HEK293 (cell line): Measurements from ENCODE around the gene TCF12.

Experiments used
- CTCF ChIA-PET: fragments of 350-600 bp; formaldehyde crosslinking; extraction: SDS; loops from one replicate; lab custom pipeline; 2021; ENCODE audit warnings: antibody characterized with exemption; lab: Yijun Ruan, JAX
- POLR2A ChIA-PET: fragments of 300-600 bp; formaldehyde crosslinking; extraction: SDS; loops from one replicate; lab custom pipeline; 2020; ENCODE audit warnings: antibody characterized with exemption, inconsistent platforms; lab: Yijun Ruan, JAX
- H3K27ac ChIP-seq: fragments of 200-500 bp; sonication (Bioruptor generic); 2 replicates; pipeline ENCODE4 v1.5.1; 2014; ENCODE audit warnings: low read depth, low read length, control low read depth, inconsistent platforms; ENCODE audit errors: extremely low read depth
- H3K36me3 ChIP-seq, 2 experiments: fragments of 200-500 bp in 1 of 2; sonication (Bioruptor generic) in 1 of 2; 1 replicate in 1 of 2; 2 replicates in 1 of 2; pipeline ENCODE4 v1.5.1; 2014 to 2017; ENCODE audit warnings: inconsistent platforms in 2 of 2, low read length in 2 of 2; ENCODE audit not compliant: control insufficient read depth in 2 of 2, insufficient read depth in 1 of 2
- H3K4me1 ChIP-seq: fragments of 200-500 bp; sonication (Bioruptor generic); 2 replicates; pipeline ENCODE4 v1.5.1; 2014; ENCODE audit warnings: mild to moderate bottlenecking, low read length, inconsistent platforms; ENCODE audit not compliant: control insufficient read depth, insufficient read depth
- H3K4me3 ChIP-seq: 2 replicates; pipeline ENCODE4 v1.5.1; 2011; ENCODE audit warnings: low read depth, mild to moderate bottlenecking, control low read depth, low read length, moderate library complexity
- H3K9me3 ChIP-seq: fragments of 200-500 bp; sonication (Bioruptor generic); 2 replicates; pipeline ENCODE4 v1.5.1; 2014; ENCODE audit warnings: low read depth, low read length, inconsistent platforms; ENCODE audit not compliant: control insufficient read depth, insufficient read depth
- GLI2 ChIP-seq: fragments of 450-650 bp; formaldehyde crosslinking; IDR thresholded peaks from 2 replicates; pipeline ENCODE4; 2017; ENCODE audit warnings: missing biosample characterization, missing genetic modification characterization, low read depth, borderline replicate concordance
- KLF1 ChIP-seq: fragments of 450-650 bp; formaldehyde crosslinking; IDR thresholded peaks from 2 replicates; pipeline ENCODE4 v1.5.1; 2016; ENCODE audit warnings: missing biosample characterization, missing genetic modification characterization
- KLF7 ChIP-seq: fragments of 450-650 bp; formaldehyde crosslinking; IDR thresholded peaks from 2 replicates; pipeline ENCODE4 v1.5.1; 2016; ENCODE audit warnings: missing biosample characterization, missing genetic modification characterization, borderline replicate concordance
- KLF8 ChIP-seq: fragments of 450-650 bp; formaldehyde crosslinking; IDR thresholded peaks from 2 replicates; pipeline ENCODE4 v1.5.1; 2016; ENCODE audit warnings: missing biosample characterization, missing genetic modification characterization
- OSR2 ChIP-seq: fragments of 450-650 bp; formaldehyde crosslinking; IDR thresholded peaks from 2 replicates; pipeline ENCODE4 v1.5.1; 2016; ENCODE audit warnings: missing biosample characterization, missing genetic modification characterization
- PRDM1 ChIP-seq: fragments of 450-650 bp; formaldehyde crosslinking; IDR thresholded peaks from 2 replicates; pipeline ENCODE4; 2016; ENCODE audit warnings: missing biosample characterization, missing genetic modification characterization
- SALL2 ChIP-seq: fragments of 450-650 bp; formaldehyde crosslinking; IDR thresholded peaks from 2 replicates; pipeline ENCODE4 v1.5.0; 2017; ENCODE audit warnings: missing biosample characterization, mild to moderate bottlenecking, missing genetic modification characterization, borderline replicate concordance
- SCRT1 ChIP-seq: fragments of 450-650 bp; formaldehyde crosslinking; IDR thresholded peaks from 2 replicates; pipeline ENCODE4 v1.5.1; 2016; ENCODE audit warnings: missing biosample characterization, missing genetic modification characterization, borderline replicate concordance
- TCF7L2 ChIP-seq: IDR thresholded peaks from 2 replicates; pipeline ENCODE4 v1.6.1; 2011; ENCODE audit warnings: low read depth, mild to moderate bottlenecking, inconsistent platforms, low read length, moderate library complexity, borderline replicate concordance
- TRIM28 ChIP-seq: IDR thresholded peaks from 2 replicates; pipeline ENCODE4 v1.6.1; 2011; ENCODE audit warnings: low read length, control low read depth, borderline replicate concordance
- ZNF10 ChIP-seq: fragments of 450-650 bp; formaldehyde crosslinking; IDR thresholded peaks from 2 replicates; pipeline ENCODE4 v1.5.1; 2017; ENCODE audit warnings: missing biosample characterization, missing genetic modification characterization
- ZNF16 ChIP-seq: fragments of 450-650 bp; formaldehyde crosslinking; IDR thresholded peaks from 2 replicates; pipeline ENCODE4 v1.5.1; 2016; ENCODE audit warnings: low read depth, missing biosample characterization, missing genetic modification characterization
- ZNF2 ChIP-seq: fragments of 450-650 bp; formaldehyde crosslinking; IDR thresholded peaks from 2 replicates; pipeline ENCODE4 v1.5.1; 2016; ENCODE audit warnings: missing biosample characterization, missing genetic modification characterization
- ZNF274 ChIP-seq, 2 experiments: fragments of 200-500 bp in 1 of 2; fragments of 450-650 bp in 1 of 2; sonication (Bioruptor generic) in 1 of 2; formaldehyde crosslinking in 1 of 2; IDR thresholded peaks; 2 replicates each; pipeline versions ENCODE4 v1.5.1 to v1.6.1; 2014 to 2016; ENCODE audit warnings: borderline replicate concordance in 1 of 2, inconsistent platforms in 1 of 2, low read length in 1 of 2, missing biosample characterization in 1 of 2, missing genetic modification characterization in 1 of 2
- ZNF354C ChIP-seq: fragments of 450-650 bp; formaldehyde crosslinking; IDR thresholded peaks from 2 replicates; pipeline ENCODE4 v1.5.1; 2016; ENCODE audit warnings: missing biosample characterization, missing genetic modification characterization, low read depth, borderline replicate concordance
- ZNF391 ChIP-seq: fragments of 450-650 bp; formaldehyde crosslinking; IDR thresholded peaks from 2 replicates; pipeline ENCODE4 v1.5.1; 2016; ENCODE audit warnings: low read depth, missing biosample characterization, missing genetic modification characterization, borderline replicate concordance
- ZNF549 ChIP-seq: fragments of 450-650 bp; IDR thresholded peaks from 2 replicates; pipeline ENCODE4 v1.5.1; 2018; ENCODE audit warnings: missing biosample characterization, missing genetic modification characterization, mild to moderate bottlenecking, inconsistent platforms, moderate library complexity
- ZNF558 ChIP-seq: fragments of 450-650 bp; formaldehyde crosslinking; IDR thresholded peaks from 2 replicates; pipeline ENCODE4 v1.5.1; 2016; ENCODE audit warnings: missing biosample characterization, missing genetic modification characterization
- ZXDB ChIP-seq: fragments of 450-650 bp; formaldehyde crosslinking; IDR thresholded peaks from 2 replicates; pipeline ENCODE4 v1.5.1; 2016; ENCODE audit warnings: missing biosample characterization, missing genetic modification characterization
- TF ChIP-seq, protein P1 (sequence below): fragments of 450-650 bp; formaldehyde crosslinking; IDR thresholded peaks from 2 replicates; pipeline ENCODE4 v1.5.1; 2016; ENCODE audit warnings: missing biosample characterization, missing genetic modification characterization
- TF ChIP-seq, protein P2 (sequence below): fragments of 450-650 bp; formaldehyde crosslinking; IDR thresholded peaks from 2 replicates; pipeline ENCODE4 v1.5.1; 2017; ENCODE audit warnings: missing biosample characterization, missing genetic modification characterization
- TF ChIP-seq, protein P3 (sequence below): fragments of 450-650 bp; formaldehyde crosslinking; IDR thresholded peaks from 2 replicates; pipeline ENCODE4 v1.5.1; 2016; ENCODE audit warnings: missing biosample characterization, missing genetic modification characterization
- TF ChIP-seq, protein P4 (sequence below): fragments of 450-650 bp; formaldehyde crosslinking; IDR thresholded peaks from 2 replicates; pipeline ENCODE4 v1.5.1; 2016; ENCODE audit warnings: missing biosample characterization, missing genetic modification characterization

TCF12 gene

DNA sequence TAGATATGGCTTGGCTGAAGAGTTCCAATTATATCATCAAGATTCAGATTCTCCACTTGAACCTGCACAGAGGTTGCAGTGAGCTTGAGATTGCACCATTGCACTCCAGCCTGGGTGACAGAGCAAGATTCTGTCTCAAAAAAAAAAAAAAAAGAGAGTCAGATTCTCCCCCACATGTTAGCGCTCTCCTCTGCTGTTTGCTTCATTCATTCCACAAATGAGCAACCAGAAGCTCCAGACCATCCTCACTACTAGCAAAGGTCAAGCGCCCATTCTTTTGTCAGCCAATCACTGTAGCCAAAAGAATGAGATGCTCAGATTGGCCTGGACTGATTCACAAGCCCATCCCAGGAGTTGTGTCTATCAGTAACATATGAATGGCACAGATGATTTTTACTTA, 28.4 kb upstream of the TCF12 start (continued):
- TF ChIP-seq, protein P1, sequence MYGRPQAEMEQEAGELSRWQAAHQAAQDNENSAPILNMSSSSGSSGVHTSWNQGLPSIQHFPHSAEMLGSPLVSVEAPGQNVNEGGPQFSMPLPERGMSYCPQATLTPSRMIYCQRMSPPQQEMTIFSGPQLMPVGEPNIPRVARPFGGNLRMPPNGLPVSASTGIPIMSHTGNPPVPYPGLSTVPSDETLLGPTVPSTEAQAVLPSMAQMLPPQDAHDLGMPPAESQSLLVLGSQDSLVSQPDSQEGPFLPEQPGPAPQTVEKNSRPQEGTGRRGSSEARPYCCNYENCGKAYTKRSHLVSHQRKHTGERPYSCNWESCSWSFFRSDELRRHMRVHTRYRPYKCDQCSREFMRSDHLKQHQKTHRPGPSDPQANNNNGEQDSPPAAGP (tag by site-specific recombination): no peak
- TF ChIP-seq, all 188 proteins: peak for 0

DNA sequence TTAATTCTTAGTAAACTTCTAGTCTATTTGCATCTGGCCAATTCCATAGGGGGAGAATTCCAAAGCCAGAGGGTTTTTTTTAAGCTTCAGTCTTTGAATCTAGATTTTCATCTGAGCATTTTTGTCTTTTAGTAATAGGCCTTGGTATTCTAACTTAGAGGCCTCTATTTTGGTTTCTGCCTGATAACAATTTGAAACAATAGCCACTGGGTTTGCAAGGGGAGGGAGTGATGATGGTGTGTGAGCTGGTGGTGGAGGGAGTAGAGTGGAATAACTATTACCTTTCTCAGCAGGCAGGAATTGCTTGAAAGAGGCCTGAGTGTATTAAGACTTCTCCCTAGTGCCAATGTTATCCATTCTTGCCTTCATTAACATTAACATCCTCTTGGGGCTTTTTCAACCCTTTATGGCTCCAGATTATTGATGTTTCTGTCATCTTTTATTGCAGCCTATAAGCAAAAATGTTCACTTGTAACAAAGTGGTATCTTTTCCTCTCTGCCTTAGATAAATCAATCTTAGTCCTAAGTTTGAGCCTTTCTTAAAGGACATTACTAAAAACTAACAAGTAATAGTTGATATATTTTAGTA, 26.5 kb upstream of the TCF12 start:
- H3K27ac ChIP-seq: no peak overlapping the region
- ChIA-PET CTCF (interaction anchor here (0.6 to 0.7 kb wide), 2 partner anchors 99 to 260 kb away, joined by 3 to 4 read pairs; no protein-coding TSS in a partner anchor), POLR2A (no interaction called here)
- H3K36me3 ChIP-seq: no peaks in the 10 kb centered on the region
- H3K4me3 ChIP-seq: no peak overlapping the region
- H3K4me1 ChIP-seq: peaks cover 17% of the 10 kb centered on the region; the same call in 1 of the 2 replicates
- no peak for TF ChIP-seq KLF8 (tag by site-specific recombination)
- TF ChIP-seq, protein P2, sequence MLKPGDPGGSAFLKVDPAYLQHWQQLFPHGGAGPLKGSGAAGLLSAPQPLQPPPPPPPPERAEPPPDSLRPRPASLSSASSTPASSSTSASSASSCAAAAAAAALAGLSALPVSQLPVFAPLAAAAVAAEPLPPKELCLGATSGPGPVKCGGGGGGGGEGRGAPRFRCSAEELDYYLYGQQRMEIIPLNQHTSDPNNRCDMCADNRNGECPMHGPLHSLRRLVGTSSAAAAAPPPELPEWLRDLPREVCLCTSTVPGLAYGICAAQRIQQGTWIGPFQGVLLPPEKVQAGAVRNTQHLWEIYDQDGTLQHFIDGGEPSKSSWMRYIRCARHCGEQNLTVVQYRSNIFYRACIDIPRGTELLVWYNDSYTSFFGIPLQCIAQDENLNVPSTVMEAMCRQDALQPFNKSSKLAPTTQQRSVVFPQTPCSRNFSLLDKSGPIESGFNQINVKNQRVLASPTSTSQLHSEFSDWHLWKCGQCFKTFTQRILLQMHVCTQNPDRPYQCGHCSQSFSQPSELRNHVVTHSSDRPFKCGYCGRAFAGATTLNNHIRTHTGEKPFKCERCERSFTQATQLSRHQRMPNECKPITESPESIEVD: 0 out of 2 replicates have a peak, but pooled peaks have one; percentile 10
- no peaks in the 10 kb centered on the region for H3K9me3 ChIP-seq

DNA sequence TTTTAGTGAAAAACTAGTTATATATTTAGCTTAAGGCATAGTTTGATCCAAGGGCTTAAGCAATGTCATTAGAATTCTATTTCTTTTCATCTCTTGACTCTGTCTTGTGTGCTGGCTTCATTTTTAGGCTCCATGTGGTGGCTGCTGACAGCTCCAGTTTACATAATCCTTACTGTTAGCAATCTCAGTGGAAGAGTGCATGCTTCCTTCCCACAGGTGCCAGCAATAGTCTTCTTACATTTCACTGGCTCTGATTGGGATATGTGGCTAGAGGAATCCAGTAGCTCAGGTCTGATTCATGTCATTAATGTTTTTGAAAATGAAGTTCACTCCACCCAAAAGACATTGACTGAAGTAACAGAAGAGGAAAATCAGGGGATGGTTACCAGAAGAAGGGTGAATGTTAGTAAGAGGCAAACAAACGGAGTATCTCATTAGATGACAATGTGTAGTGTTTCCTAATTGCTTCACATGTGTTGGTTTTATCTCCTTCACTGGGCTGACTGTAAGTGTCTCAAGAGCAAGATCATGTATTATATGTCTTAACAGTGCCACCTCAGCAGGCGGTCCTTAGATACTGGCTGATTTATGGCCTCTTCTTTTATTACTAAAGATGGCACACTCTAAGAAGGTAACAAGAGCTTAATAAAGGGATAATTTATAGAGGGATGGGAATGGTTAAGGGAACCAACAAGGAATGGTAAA, 25.6 kb upstream of the TCF12 start:
- H3K9me3 ChIP-seq: no peaks in the 10 kb centered on the region
- no peak overlapping the region for H3K27ac ChIP-seq
- CTCF ChIA-PET: interaction anchor here (0.6 to 1.8 kb wide), 3 partner anchors 99 to 414 kb away, joined by 3 to 5 read pairs (median 4); no protein-coding TSS in a partner anchor
- H3K4me3 ChIP-seq: no peak overlapping the region
- no peaks in the 10 kb centered on the region for H3K36me3 ChIP-seq
- peaks cover 17% of the 10 kb centered on the region; the same call in 1 of the 2 replicates for H3K4me1 ChIP-seq
- POLR2A ChIA-PET: no interaction called here
- TF ChIP-seq ZNF558 (tag by site-specific recombination): no peak
- TF ChIP-seq KLF1 (tag by site-specific recombination): no peak
- peak; percentile 36; the same call in 1 of the 2 replicates for TF ChIP-seq TRIM28
- TF ChIP-seq, protein P2: peak; percentile 26; the same call in 1 of the 2 replicates
- 0 out of 2 replicates have a peak, but pooled peaks have one; percentile 20 for TF ChIP-seq TCF7L2
- no peak for TF ChIP-seq ZNF2
- no peak for TF ChIP-seq ZNF549 (tag by site-specific recombination)
- TF ChIP-seq, protein P3, sequence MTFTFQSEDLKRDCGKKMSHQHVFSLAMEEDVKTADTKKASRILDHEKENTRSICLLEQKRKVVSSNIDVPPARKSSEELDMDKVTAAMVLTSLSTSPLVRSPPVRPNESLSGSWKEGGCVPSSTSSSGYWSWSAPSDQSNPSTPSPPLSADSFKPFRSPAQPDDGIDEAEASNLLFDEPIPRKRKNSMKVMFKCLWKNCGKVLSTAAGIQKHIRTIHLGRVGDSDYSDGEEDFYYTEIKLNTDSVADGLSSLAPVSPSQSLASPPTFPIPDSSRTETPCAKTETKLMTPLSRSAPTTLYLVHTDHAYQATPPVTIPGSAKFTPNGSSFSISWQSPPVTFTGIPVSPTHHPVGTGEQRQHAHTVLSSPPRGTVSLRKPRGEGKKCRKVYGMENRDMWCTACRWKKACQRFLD (tag by site-specific recombination): no peak
- TF ChIP-seq, protein P4, sequence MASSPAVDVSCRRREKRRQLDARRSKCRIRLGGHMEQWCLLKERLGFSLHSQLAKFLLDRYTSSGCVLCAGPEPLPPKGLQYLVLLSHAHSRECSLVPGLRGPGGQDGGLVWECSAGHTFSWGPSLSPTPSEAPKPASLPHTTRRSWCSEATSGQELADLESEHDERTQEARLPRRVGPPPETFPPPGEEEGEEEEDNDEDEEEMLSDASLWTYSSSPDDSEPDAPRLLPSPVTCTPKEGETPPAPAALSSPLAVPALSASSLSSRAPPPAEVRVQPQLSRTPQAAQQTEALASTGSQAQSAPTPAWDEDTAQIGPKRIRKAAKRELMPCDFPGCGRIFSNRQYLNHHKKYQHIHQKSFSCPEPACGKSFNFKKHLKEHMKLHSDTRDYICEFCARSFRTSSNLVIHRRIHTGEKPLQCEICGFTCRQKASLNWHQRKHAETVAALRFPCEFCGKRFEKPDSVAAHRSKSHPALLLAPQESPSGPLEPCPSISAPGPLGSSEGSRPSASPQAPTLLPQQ: no peak
- TF ChIP-seq ZXDB (tag by site-specific recombination): peak; percentile 34; the same call in 1 of the 2 replicates
- TF ChIP-seq ZNF354C (tag by site-specific recombination): no peak
- no peak for TF ChIP-seq SCRT1 (tag by site-specific recombination)
- peak; percentile 16; the same call in 1 of the 2 replicates for TF ChIP-seq ZNF10
- TF ChIP-seq SALL2 (tag by site-specific recombination): no peak
- TF ChIP-seq PRDM1: no peak
- no peak for TF ChIP-seq ZNF391
- TF ChIP-seq ZNF16 (tag by site-specific recombination): no peak
- peak; percentile 48; the same call in 1 of the 2 replicates for TF ChIP-seq OSR2 (tag by site-specific recombination)
- no peak for TF ChIP-seq ZNF274 (IDR thresholded peaks at IDR 0.05; ENCODE audit: low read length)
- no peak for TF ChIP-seq ZNF274 (tag by site-specific recombination; IDR thresholded peaks at IDR 0.05; ENCODE audit: borderline replicate concordance)
- no peak for TF ChIP-seq GLI2 (tag by site-specific recombination)
- no peak for TF ChIP-seq KLF7 (tag by site-specific recombination)
